PC-9 (cell line): ENCODE results near the gene CPVL.

Source experiments
- EZH2 ChIP-seq: fragments of 200-600 bp; sonication (generic); IDR thresholded peaks from 2 replicates; pipeline ENCODE4 v1.8.0; 2017; ENCODE audit warnings: antibody characterized with exemption, low read depth
- TF ChIP-seq, protein P1 (sequence below): fragments of 200-600 bp; sonication (generic); conservative IDR thresholded peaks from 2 replicates; pipeline ENCODE4 v1.6.1; 2017; ENCODE audit warnings: mixed run types, antibody characterized with exemption, mild to moderate bottlenecking, moderate library complexity

DNA sequence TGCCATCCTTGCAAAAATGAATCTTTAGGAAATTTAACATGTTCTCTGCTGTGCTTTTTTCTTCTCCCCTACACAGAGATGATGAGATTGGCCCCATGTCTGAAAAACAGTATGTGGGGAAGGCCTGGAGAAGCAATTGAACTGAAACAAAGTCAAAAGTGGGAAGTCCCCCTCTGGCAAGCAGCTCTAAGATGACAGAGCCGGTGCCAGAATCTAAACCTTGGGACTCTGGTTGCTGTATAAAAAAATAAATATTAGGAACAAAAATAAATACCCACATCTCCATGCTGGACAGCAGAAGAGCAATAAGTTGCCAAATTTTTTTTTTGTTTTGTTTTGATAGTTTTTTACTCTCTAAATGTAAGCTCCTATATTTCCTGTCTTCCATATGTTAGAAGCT lies 136.4 kb downstream of the CPVL start:
- TF ChIP-seq, protein P1, sequence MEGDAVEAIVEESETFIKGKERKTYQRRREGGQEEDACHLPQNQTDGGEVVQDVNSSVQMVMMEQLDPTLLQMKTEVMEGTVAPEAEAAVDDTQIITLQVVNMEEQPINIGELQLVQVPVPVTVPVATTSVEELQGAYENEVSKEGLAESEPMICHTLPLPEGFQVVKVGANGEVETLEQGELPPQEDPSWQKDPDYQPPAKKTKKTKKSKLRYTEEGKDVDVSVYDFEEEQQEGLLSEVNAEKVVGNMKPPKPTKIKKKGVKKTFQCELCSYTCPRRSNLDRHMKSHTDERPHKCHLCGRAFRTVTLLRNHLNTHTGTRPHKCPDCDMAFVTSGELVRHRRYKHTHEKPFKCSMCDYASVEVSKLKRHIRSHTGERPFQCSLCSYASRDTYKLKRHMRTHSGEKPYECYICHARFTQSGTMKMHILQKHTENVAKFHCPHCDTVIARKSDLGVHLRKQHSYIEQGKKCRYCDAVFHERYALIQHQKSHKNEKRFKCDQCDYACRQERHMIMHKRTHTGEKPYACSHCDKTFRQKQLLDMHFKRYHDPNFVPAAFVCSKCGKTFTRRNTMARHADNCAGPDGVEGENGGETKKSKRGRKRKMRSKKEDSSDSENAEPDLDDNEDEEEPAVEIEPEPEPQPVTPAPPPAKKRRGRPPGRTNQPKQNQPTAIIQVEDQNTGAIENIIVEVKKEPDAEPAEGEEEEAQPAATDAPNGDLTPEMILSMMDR: no peak
- no peak for TF ChIP-seq EZH2
